Transverse colon (tissue), 4 donors: Measurements from ENCODE around the gene KAZN. TPM values are rescaled to one million over a fixed set of nuclear protein-coding genes. Genes with fewer than 3 reads are reported as not detected.
A peak's percentile ranks its signal among the peaks of the same experiment; 100 is the strongest.

ENCODE experiments used
- DNase-seq: peaks from one replicate; pipeline ENCODE4 v3.0.0-alpha.2; 2019
- H3K27ac ChIP-seq, 4 donors: fragments of 200-600 bp; sonication (generic); 2 replicates each; pipeline ENCODE4 v1.5.1; 2016 to 2018; ENCODE audit warnings: inconsistent platforms in 4 of 4
- H3K27me3 ChIP-seq: fragments of 200-600 bp; sonication (generic); 2 replicates; pipeline ENCODE4 v1.5.1; 2017; ENCODE audit warnings: inconsistent platforms
- H3K36me3 ChIP-seq, 4 donors: fragments of 200-600 bp; sonication (generic); 2 replicates each; pipeline ENCODE4 v1.5.1; 2017 to 2019; ENCODE audit warnings: inconsistent platforms in 4 of 4
- H3K4me1 ChIP-seq, 4 donors: fragments of 200-600 bp; sonication (generic); 2 replicates each; pipeline ENCODE4 v1.5.1; 2017 to 2020; ENCODE audit warnings: inconsistent platforms in 4 of 4
- H3K4me3 ChIP-seq, 4 donors: fragments of 200-600 bp; sonication (generic); 1 replicate in 1 of 4; 2 replicates in 3 of 4; pipeline versions ENCODE4 v1.5.1 to v1.6.1; 2017 to 2019; ENCODE audit warnings: inconsistent platforms in 4 of 4
- H3K9me3 ChIP-seq, 2 donors: fragments of 200-600 bp; sonication (generic); 2 replicates each; pipeline ENCODE4 v1.5.1; 2017 to 2019; ENCODE audit warnings: inconsistent platforms in 2 of 2
- EP300 ChIP-seq: sonication (generic); formaldehyde crosslinking; IDR thresholded peaks from one replicate; pipeline ENCODE4 v1.6.1; 2017; ENCODE audit warnings: antibody characterized with exemption, low read depth
- POLR2A ChIP-seq: fragments of 450-650 bp; IDR thresholded peaks from one replicate; pipeline ENCODE4 v1.6.1; 2016; ENCODE audit warnings: antibody characterized with exemption, mild to moderate bottlenecking, moderate library complexity
- POLR2AphosphoS5 ChIP-seq, 3 donors: sonication (generic); formaldehyde crosslinking; IDR thresholded peaks; one replicate each; pipeline ENCODE4 v1.6.1; 2016; ENCODE audit warnings: antibody characterized with exemption in 3 of 3
- WGBS, 2 donors: methylation state at CpG; one replicate each; pipeline ENCODE4 v1.1.5; 2018; ENCODE audit warnings: low coverage in 1 of 2; 5-methylcytosine and 5-hydroxymethylcytosine counted together
- in situ Hi-C, 4 donors: fragments of 200-750 bp; cut with MboI; loops; one replicate each; pipeline versions ENCODE4 v1.15.0 to v1.15.1; 2017; ENCODE audit warnings: low sequenced_read_pairs in 3 of 4, low pct_ligation_motif_present in 1 of 4, low pct_unique_long_range_greater_than_20kb in 1 of 4
- intact Hi-C: fragments of 100-400 bp; cut with DNase I; formaldehyde crosslinking; loops from one replicate; pipeline ENCODE4 v1.15.1; 2023; ENCODE audit warnings: low total_unique reads
- total RNA-seq, 4 donors: library from RNA; depleted of rRNA; stranded (reverse); fragments of >200 nt; gene quantifications; one replicate each; pipeline ENCODE4 v1.1.0, GENCODE V29; 2016
- TF ChIP-seq, protein P1 (sequence below), 5 experiments: fragments of 200-600 bp in 3 of 5; fragments of 450-650 bp in 2 of 5; sonication (generic) in 3 of 5; IDR thresholded peaks; 1 replicate in 2 of 5; 2 replicates in 3 of 5; pipeline ENCODE4 v1.5.1; 2016 to 2017; ENCODE audit warnings: antibody characterized with exemption in 5 of 5, inconsistent platforms in 3 of 5, mild to moderate bottlenecking in 2 of 5, moderate library complexity in 1 of 5

Gene KAZN
- total RNA-seq, 4 donors from 2014 or later, result 12.0 to 17.1 (median 16.2) TPM

GRCh38 chr1:15151377-15151806, 552.9 kb downstream of the KAZN start:
- Histone ChIP-seq H3K27ac (peak overlapping the region in 1 of 4 donors; percentile 97), H3K4me1 (peaks cover 0 to 37% (median 27%) of the 10 kb centered on the region in 4 donors), H3K36me3 (no peaks in the 10 kb centered on the region), H3K27me3 (no peaks in the 10 kb centered on the region), H3K4me3 (no peak overlapping the region), H3K9me3 (no peaks in the 10 kb centered on the region)
- intact Hi-C loops, result loop anchor here (5.0 kb wide), 2 partner anchors 61 to 121 kb away; no protein-coding TSS in a partner anchor
- TF ChIP-seq POLR2A (no peak), POLR2AphosphoS5 (IDR thresholded peaks at IDR 0.05) (no peak), EP300 (no peak)
- TF ChIP-seq, protein P1, sequence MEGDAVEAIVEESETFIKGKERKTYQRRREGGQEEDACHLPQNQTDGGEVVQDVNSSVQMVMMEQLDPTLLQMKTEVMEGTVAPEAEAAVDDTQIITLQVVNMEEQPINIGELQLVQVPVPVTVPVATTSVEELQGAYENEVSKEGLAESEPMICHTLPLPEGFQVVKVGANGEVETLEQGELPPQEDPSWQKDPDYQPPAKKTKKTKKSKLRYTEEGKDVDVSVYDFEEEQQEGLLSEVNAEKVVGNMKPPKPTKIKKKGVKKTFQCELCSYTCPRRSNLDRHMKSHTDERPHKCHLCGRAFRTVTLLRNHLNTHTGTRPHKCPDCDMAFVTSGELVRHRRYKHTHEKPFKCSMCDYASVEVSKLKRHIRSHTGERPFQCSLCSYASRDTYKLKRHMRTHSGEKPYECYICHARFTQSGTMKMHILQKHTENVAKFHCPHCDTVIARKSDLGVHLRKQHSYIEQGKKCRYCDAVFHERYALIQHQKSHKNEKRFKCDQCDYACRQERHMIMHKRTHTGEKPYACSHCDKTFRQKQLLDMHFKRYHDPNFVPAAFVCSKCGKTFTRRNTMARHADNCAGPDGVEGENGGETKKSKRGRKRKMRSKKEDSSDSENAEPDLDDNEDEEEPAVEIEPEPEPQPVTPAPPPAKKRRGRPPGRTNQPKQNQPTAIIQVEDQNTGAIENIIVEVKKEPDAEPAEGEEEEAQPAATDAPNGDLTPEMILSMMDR (IDR thresholded peaks at IDR 0.05), result no peak
- WGBS, 2 donors, result 37 to 80% methylated on average over 1 to 5 of the region's 5 CpGs
- DNase-seq, result no peak
- in situ Hi-C loops, result loop anchor here in 2 of 4 donors (10.0 kb wide), 1 partner anchor 123 kb away; no protein-coding TSS in a partner anchor

- intact Hi-C loops, result loop anchor here (5.0 kb wide), 2 partner anchors 60 to 120 kb away; no protein-coding TSS in a partner anchor
- peak overlapping the region; percentile 91 to 98 (median 96) for H3K27ac ChIP-seq
- in situ Hi-C loops, result loop anchor here in 2 of 4 donors (10.0 kb wide), 1 partner anchor 123 kb away; no protein-coding TSS in a partner anchor
- TF ChIP-seq EP300, result no peak
- TF ChIP-seq POLR2AphosphoS5 (IDR thresholded peaks at IDR 0.05), result no peak
- TF ChIP-seq POLR2A, result no peak
- TF ChIP-seq, protein P1 (IDR thresholded peaks at IDR 0.05), result no peak
- H3K9me3 ChIP-seq, result no peaks in the 10 kb centered on the region
- H3K27me3 ChIP-seq, result no peaks in the 10 kb centered on the region
- WGBS, 2 donors, result 61% methylated on average over 3 of the region's 3 CpGs; no CpG with 5 or more reads in 1 of the 2 donors
- H3K36me3 ChIP-seq, result no peaks in the 10 kb centered on the region
- peak overlapping the region in 1 of 4 donors; percentile 72 for H3K4me3 ChIP-seq
- no peak for DNase-seq
- peaks cover 0 to 37% (median 31%) of the 10 kb centered on the region in 4 donors for H3K4me1 ChIP-seq
Observed at GRCh38 chr1:15151871-15152270, 553.4 kb downstream of the KAZN start.

DNA sequence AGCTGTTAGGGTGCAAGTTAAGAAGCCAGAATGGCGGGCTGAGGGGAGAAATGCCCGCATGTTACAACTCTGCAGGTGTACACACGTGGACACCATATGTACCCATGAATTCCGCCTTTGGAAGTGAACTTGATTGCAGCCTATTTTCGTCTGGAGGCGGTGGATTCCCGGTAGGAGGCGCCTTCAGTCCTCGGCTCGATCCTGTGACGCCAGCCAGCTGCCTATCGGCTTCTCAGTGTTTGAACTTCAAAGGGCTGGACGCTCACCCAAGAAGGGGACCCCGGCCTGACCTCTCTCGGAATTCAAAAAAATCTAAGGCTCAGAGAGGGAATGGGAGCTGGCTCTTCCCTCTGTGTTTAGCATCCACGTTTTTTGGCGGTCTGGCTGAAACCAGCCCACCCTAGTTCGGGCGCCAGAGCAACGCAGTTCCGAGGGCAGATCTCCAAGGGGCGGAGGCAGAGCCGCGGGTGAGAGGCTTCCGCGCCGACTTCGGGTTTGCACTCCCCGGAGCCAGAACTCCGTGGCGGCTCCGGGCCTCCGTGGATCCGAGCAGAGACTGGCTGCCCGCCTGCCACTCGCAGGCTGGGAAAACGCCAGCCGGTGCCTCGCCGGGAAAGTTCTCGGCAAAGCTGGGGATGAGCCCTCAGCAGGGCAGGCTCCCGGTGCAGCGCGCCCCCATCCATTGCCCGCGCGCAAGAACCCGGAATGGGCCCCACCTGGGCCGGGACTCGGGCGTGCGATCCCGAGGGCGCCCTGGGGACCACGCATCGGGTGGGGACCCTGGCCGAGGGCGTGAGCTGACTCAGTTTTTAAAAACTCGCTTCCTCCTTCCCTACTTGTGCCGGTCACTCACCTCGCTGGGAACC, 554.1 kb downstream of the KAZN start:
- no peaks in the 10 kb centered on the region for H3K9me3 ChIP-seq
- 2 to 7% methylated on average over 3 to 28 of the region's 61 CpGs for WGBS, 2 donors
- H3K36me3 ChIP-seq, result no peaks in the 10 kb centered on the region
- intact Hi-C loops, result loop anchor here (5.0 kb wide), 2 partner anchors 60 to 120 kb away; no protein-coding TSS in a partner anchor
- in situ Hi-C loops, result loop anchor here in 2 of 4 donors (10.0 kb wide), 1 partner anchor 122 kb away; no protein-coding TSS in a partner anchor
- no peaks in the 10 kb centered on the region for H3K27me3 ChIP-seq
- H3K4me3 ChIP-seq, result peak overlapping the region; percentile 64 to 90 (median 77)
- peak; percentile 92 for DNase-seq
- TF ChIP-seq POLR2A (peak; percentile 51), POLR2AphosphoS5 (IDR thresholded peaks at IDR 0.05) (peak; percentile 38 to 73 (median 62)), EP300 (no peak)
- TF ChIP-seq, protein P1 (IDR thresholded peaks at IDR 0.05), result peak; percentile 57 to 83 (median 62)
- peak overlapping the region; percentile 91 to 98 (median 96) for H3K27ac ChIP-seq
- H3K4me1 ChIP-seq, result peaks cover under 1 to 43% (median 32%) of the 10 kb centered on the region in 4 donors
